ENCODE results near the gene BLTP3A.

BLTP3A gene

DNA sequence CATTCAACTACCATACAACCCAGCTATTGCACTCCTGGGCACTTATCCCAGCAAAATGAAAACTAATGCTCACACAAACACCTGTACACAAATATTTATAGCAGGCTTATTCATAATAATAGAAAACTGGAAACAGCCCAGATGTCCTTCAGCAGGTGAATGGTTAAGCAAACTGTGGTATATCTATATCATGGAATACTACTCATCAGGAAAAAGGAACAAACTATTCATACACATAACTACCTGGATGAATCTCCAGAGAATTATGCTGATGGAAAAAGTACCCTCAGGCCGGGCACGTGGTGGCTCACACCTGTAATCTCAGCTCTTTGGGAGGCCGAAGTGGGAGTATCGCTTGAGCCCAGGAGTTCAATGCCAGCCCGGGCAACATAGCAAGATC lies 3.8 kb upstream of the BLTP3A start:
- TF ChIP-seq GATA2 (IDR thresholded peaks at IDR 0.05; ENCODE audit: low read depth, low read length) (no peak), GATA3 (IDR thresholded peaks at IDR 0.05; ENCODE audit: low read depth, low read length) (no peak)

DNA sequence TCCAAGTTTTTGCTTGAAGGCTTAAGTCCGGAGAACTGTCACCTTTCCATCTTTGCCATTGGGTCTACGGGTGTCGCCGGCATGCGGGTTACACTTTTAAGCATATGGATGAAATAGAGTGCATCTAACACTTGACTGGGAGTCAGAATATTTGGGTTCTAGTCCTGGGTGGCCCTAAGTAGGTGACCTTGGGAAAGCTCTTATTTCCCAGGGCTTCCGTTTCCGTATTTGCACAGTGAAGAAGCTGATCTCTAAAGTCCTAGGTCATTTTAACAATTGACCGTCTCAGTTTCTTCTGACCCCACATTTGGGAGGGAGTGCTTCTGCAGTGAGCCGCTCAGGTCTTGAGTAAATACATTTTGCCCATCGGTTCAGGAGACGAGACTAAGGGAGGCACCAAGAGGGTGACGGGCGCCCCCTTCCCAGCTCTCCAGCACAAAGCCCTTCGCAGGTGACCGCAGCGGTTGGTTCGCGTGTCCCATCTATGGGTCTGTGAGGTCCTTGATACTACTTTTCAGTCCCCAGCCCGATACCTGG lies 651 bp upstream of the BLTP3A start:
- TF ChIP-seq GATA2 (IDR thresholded peaks at IDR 0.05; ENCODE audit: low read depth, low read length) (no peak), GATA3 (IDR thresholded peaks at IDR 0.05; ENCODE audit: low read depth, low read length) (no peak)

DNA sequence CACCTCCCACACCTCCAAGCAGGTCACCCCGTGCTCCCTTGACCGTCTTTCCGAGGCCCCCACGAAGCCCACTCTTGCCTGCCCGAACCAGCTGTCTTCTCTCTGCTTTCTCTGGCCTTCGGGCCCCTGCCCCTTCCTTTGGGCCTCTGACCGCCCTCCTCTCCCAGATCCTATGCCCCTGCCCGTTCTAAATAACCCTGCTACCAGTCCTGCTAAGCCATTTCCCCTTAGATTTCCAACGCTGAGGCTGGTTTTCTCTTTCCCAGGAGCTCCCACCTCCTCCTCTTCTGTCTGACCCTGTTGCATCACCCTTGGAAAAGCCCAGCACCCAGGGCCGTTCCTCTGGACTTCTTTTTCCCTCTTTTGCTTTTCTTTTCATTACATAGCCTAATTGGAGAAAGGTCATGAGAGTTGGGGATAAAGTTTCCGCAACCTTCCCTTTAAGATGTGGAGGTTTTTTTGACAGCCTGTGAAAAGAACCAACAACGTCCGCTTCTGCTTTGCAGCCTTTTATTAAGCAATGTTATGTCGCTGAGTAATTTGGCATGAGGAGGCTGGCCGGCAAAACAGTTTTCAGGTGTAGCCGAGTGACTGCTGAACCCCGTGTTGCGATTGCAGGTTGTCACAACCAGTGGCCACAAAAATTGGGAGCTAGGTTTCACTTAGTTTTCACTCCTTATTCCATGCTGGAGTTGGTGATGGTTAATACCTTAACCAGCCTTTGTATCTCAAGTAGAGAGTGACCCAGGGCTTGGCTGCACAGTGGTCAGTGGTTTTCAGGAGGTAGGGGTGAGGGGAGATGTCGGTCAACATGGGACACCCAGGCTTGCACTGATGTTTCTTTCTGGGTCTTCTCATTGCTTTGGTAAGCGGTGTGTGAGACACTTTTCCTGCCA lies 970 bp downstream of the BLTP3A start:
- no peak for TF ChIP-seq GATA3 (IDR thresholded peaks at IDR 0.05; ENCODE audit: low read depth, low read length)
- no peak for TF ChIP-seq GATA2 (IDR thresholded peaks at IDR 0.05; ENCODE audit: low read depth, low read length)

DNA sequence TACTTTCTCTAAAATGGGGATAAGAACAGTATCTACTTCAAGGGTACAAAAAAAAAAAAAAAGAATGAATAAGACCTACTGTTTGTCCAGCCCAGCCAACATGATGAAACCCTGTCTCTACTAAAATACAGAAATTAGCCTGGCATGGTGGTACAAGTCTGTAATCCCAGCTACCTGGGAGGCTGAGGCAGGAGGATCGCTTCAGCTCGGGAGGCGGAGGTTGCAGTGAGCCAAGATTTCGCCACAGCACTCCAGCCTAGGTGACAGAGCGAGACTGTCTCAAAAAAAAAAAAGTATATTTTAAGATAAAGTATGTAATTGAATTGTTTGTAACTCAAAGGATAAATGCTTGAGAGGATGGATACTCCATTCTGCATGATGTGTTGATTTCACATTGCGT lies 2.0 kb downstream of the BLTP3A start:
- TF ChIP-seq GATA3 (IDR thresholded peaks at IDR 0.05; ENCODE audit: low read depth, low read length) (no peak), GATA2 (IDR thresholded peaks at IDR 0.05; ENCODE audit: low read depth, low read length) (no peak)

DNA sequence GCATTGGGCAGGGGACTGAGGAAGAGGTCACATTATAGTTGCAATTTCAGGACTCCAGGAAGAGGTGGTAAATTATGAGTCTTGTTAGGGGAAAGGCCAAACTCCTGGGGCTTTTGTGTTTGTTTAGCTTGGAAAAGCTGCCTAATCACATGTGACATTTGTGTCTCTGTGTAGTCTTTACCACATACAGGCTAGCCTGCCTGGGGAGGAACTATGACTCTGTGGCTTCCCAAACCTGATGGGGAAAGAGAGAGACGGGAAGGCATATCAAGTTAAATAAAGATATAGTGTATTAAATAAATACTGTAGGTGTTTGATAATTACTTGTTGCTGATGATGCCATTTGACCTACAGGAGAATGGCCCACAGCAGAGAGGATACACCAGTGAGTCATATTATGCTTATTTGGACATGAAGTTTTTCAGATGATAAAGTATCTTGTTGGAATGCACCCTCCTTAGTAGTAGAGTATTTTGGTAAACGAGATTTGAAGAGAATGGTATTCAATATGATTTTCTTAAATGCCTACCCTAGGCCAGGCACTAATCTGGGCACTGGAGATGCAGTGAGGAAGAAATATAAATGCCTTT lies 4.0 kb downstream of the BLTP3A start:
- TF ChIP-seq GATA3 (IDR thresholded peaks at IDR 0.05; ENCODE audit: low read depth, low read length) (no peak), GATA2 (IDR thresholded peaks at IDR 0.05; ENCODE audit: low read depth, low read length) (no peak)

DNA sequence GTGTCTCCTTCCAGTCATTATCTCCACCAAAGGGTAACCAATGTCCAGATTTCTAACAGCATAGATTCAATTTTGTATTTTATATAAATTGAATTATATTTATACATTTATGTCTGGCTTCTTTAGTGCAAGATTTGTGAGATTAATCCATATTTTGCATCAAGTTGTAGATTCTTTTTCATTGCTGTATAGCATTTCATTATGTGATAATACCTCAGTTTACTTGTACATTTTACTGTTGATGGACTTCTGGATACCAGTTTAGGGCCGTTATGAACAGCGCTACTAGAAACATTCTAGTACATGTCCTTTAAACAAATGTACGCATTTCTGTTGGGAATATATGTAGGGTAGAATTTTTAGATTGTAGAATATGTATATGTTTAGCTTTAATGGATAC lies 6.2 kb downstream of the BLTP3A start:
- TF ChIP-seq GATA3 (IDR thresholded peaks at IDR 0.05; ENCODE audit: low read depth, low read length) (no peak), GATA2 (IDR thresholded peaks at IDR 0.05; ENCODE audit: low read depth, low read length) (no peak)

DNA sequence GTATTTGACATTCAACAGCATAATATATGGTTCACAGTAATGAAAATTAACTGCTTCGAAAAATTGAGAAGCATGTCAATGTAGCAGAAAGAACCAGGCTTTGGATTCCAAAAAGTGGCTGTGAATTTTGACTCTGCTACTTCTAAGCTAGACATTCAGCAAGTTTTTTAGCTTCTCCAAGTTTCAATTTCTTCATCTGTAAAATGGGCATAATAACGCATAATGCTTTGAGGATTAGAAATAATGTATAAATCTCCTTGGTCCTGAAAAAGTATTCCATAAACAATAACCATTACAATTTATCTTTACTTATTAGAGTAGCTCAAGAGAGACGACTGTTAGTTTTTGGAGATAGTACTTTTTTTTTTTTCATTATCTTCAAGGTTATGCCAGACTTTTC lies 7.7 kb downstream of the BLTP3A start:
- TF ChIP-seq GATA3 (IDR thresholded peaks at IDR 0.05; ENCODE audit: low read depth, low read length) (no peak), GATA2 (IDR thresholded peaks at IDR 0.05; ENCODE audit: low read depth, low read length) (no peak)

DNA sequence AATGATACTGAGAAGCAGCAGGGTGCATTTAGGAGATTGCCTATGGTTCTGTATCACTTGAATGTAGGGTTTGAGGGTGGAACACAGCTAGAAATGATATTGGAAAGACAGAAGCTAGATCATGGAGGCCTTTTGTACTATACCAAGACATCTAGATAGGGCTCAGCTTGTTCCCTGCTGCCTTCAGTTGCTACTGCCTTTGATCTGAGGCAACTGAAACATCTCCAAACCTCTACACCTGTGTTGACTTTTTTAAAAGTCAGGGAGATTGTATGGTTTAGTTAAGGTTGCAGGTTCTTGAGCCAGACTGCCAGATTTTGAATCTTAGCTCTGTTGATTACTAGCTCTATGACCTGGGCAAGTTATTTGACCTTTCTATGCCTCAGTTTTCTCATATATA lies 12.7 kb downstream of the BLTP3A start:
- no peak for TF ChIP-seq GATA3 (IDR thresholded peaks at IDR 0.05; ENCODE audit: low read depth, low read length)
- TF ChIP-seq GATA2 (IDR thresholded peaks at IDR 0.05; ENCODE audit: low read depth, low read length) = no peak

DNA sequence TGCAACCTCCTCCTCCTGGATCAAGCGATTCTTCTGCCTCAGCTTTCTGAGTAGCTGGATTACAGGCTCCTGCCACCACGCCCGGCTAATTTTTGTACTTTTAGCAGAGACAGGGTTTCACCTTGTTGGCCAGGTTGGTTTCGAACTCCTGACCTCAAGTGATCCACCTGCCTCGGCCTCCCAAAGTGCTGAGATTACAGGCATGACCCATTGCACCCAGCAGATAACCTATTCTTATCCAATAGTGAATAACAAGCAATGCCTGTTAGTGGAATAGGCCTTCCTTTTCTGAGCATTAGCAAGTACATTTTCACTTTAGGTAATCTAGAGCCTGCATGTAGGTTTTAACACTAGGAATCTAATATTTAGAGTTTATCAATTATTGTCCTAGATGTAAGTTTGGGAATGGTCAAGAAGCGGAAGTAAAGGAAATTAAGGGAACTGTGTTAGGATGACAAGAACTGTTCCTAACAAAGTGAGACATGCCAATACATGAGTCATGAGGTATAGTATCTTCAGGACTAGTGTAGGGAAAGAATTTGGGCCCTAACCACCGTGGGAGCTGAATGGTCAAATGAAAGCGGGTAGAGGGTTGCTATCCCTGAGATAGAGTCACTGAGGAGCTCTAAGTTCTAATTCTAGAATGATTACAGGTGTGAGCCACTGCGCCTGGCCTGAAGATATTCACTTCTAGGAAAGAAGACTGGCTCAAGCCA lies 15.0 kb downstream of the BLTP3A start:
- TF ChIP-seq GATA3 (IDR thresholded peaks at IDR 0.05; ENCODE audit: low read depth, low read length) = no peak
- no peak for TF ChIP-seq GATA2 (IDR thresholded peaks at IDR 0.05; ENCODE audit: low read depth, low read length)

DNA sequence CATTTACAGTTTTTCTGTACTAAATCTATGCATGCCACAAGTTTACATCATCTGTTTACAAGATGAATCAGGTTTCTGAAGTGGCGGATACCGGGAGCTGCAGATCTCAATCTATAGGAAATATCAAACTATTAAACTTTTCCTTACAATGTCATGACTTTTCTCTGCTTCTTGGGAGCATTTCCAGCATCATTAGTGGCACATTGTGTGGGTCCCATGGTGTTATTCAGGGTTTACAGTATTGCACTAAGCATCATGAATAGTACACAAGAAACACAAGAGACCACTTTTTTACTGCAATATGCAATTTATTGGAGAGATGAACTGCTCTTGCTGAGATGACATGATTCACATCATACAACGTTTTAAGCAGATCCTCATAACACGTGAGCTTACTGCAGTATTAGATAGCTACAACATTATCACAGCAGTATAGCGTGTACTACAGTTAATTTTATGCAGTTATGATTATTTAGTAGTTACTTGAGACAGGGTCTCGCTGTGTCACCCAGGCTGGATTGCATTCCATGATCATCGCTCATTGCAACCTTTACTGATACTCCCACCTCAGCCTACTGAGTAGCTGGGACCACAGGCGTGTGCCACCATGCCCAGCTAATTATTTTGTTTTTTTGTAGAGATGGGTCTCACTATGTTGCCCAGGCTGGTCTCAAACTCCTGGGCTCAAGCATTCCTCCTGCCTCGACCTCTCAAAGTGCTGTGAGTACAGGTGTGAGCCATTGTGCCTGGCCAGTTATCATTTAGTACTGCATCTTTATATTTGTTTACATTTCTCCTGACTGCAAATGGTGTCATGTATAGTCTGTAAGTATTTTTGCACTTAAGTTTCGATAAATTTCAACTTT lies 18.4 kb downstream of the BLTP3A start:
- TF ChIP-seq GATA3 (IDR thresholded peaks at IDR 0.05; ENCODE audit: low read depth, low read length) = no peak
- TF ChIP-seq GATA2 (IDR thresholded peaks at IDR 0.05; ENCODE audit: low read depth, low read length) = no peak

DNA sequence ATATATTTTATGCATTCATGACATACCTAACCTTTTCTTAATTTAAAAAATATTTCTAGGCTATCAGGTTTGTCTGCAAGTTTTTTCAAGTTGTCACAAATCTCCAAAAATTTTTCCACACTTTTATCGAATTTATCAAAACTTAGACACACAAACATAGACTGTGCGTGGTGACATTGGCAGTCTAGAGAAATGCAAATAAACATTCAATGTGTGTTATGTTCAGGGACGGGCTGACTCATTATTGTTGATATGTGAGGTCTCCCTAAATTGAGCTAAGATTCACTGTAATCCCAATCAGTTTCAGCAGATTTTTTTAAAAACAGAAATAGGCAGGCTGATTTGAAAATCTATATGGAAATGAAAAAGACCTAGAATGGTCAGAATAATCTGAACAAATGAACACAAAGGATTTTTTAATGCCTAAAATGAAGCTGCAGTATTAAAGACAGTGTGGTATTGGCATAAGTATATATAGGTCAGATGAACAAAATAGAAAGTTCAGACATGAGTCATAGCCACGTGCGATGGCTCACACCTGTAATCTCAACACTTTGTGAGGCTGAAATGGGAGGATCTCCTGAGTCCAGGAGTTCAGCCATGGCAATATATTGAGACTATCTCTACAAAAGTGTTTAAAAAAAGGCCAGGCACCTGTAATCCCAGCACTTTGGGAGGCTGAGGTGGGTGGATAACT lies 19.2 kb downstream of the BLTP3A start:
- TF ChIP-seq GATA2 (IDR thresholded peaks at IDR 0.05; ENCODE audit: low read depth, low read length) (no peak), GATA3 (IDR thresholded peaks at IDR 0.05; ENCODE audit: low read depth, low read length) (no peak)

DNA sequence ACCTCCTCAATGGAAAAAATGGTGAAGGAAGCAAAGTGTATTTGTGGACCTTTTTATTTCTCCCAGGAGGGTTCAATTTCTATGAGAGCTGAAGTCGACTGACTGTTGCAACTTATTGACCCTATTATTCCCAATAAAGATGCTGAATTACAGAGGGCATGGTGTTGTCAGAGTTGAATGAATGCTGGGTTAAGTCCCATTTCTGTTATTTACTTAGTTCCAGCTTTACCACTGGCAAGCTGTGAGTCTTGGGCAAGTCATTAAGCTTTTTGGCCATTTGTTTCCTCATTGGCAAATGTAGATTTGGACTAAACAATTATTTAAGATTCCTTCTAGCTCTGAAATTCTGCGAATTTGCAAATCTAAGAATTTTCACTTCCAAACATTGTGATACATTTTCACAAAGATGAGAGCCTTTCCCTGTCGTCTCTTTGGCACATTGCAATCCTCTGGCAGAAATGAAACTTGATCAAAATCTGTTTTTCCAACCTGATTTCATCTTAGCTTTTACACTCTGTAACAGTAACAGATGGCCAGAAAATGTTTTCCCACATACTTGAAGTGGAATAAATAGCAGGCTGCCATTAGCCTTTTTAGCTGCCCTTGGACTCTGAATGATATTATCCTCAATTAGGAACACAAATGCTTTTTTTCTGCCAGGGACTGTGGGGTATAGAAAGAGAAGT lies 21.3 kb downstream of the BLTP3A start:
- TF ChIP-seq GATA2 (IDR thresholded peaks at IDR 0.05; ENCODE audit: low read depth, low read length) (peak; percentile 48; the same call in 1 of the 2 replicates), GATA3 (IDR thresholded peaks at IDR 0.05; ENCODE audit: low read depth, low read length) (no peak)

Data from SH-SY5Y (cell line).